ENCODE measurements around the gene TMEM215.

DNA sequence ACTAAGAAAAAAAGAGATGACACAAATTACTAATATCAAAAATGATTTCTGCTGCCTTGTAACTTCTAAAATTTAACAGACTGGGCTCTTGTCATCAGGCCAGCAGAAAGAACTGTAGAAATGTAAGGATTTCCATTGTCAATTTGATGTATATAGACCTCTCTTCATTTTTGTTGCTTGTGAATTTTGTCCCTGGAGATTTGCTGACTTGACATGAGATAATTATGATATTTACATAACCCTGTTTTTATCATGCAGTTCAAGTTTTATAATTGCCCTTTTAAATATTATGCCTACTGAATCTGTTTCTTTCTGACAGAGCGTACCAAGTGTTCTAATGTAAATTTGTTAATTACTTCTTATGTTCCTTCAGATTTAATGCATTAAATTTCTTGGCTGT, 23.9 kb downstream of the TMEM215 start:
- no peak for TF ChIP-seq POLR2AphosphoS5 (IDR thresholded peaks at IDR 0.05)
- TF ChIP-seq, protein P1, sequence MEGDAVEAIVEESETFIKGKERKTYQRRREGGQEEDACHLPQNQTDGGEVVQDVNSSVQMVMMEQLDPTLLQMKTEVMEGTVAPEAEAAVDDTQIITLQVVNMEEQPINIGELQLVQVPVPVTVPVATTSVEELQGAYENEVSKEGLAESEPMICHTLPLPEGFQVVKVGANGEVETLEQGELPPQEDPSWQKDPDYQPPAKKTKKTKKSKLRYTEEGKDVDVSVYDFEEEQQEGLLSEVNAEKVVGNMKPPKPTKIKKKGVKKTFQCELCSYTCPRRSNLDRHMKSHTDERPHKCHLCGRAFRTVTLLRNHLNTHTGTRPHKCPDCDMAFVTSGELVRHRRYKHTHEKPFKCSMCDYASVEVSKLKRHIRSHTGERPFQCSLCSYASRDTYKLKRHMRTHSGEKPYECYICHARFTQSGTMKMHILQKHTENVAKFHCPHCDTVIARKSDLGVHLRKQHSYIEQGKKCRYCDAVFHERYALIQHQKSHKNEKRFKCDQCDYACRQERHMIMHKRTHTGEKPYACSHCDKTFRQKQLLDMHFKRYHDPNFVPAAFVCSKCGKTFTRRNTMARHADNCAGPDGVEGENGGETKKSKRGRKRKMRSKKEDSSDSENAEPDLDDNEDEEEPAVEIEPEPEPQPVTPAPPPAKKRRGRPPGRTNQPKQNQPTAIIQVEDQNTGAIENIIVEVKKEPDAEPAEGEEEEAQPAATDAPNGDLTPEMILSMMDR (IDR thresholded peaks at IDR 0.05): no peak
